Fibroblast of skin of left quadriceps (primary cell): ENCODE measurements around the gene HPCAL1.
"Not testable (repeated sequence)": the region's sequence is repeated elsewhere in the genome, so short reads cannot be mapped to it uniquely, and the experiment has no call there.

Experiments
- DNase-seq, 2 experiments: peaks; one replicate each; pipeline ENCODE4 v3.0.0-alpha.2; 2013; ENCODE audit warnings: low read depth in 2 of 2

The HPCAL1 gene

DNA sequence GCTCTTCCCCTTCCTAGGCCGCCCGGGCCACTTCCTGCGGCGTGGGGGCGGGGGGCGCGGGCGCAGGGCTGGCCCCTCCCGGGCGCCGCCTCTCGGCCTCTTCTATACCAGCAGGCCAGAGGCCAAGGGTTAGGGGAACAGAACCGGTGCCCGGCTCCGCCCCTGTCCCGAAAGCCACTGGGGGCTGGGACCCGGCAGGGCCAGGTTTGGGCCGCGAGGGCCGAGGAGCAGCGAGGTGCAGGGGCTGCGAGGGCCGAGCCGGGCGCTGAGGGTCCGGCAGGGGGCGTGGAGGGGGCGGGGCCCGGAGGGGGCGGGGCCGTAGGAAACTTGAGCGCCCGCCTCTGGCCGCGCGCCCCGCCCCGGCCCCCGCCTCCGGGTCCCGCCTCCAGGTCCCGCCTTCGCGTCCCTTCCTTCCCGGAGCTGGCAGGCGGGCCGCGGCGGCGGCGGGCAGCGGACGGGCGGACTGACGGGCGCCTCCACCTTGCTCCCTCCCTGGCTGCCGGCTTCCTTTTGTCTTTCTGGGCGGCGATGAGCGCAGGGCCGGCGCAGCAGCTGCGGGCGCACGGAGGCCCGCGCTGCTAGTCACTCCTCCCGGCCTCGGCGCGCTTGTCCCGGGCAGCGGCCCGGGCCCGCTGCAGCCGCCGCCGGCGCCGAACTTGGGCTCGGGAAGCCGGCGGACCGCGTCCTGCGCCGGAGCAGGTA lies at the start of gene HPCAL1:
Gene HPCAL1 (plus strand): TSS at position 426 of the 702 bp plus-strand sequence. CDS start 116,854 bp downstream, outside the sequence.
- DNase-seq = peak; percentile 56 to 59

DNA sequence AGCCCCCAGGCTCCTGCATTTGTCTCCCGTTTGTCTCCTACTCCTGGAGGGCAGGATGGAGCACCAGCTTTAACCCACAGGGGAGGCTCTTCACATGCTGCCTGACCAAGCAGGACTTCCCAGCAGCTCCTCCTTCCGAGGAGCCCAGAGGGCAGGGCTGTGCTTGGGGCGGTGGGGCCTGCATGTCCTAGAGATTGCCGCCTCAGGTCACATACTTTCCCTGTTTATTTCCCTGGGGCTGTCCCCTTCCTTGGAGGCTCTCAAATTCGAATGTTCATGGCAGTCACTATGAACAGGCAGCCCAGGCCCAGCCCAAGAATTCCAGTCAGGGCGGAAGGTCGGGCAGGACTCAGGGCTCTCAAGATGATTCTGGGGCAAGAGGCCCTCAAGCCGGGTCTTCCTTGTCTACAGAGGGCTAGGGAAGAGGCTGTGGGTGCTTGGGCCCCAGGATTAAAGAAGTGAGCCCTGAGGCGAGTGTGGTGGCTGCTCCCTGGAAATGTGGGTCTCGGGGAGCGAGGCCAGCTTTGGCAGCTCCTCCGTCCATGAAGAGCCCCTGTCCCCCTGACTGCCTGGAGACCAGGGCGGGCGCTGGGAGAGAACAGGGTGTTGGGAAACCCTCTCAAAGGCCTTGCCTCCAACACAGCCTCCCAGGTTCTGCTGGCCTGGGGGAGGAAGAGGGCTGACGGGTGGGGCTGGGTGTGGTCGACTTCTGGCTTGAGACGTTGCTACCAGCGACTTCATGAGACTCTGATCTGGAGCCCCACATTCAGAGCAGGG lies 48.9 kb upstream of the HPCAL1 start:
- DNase-seq = no peak

DNA sequence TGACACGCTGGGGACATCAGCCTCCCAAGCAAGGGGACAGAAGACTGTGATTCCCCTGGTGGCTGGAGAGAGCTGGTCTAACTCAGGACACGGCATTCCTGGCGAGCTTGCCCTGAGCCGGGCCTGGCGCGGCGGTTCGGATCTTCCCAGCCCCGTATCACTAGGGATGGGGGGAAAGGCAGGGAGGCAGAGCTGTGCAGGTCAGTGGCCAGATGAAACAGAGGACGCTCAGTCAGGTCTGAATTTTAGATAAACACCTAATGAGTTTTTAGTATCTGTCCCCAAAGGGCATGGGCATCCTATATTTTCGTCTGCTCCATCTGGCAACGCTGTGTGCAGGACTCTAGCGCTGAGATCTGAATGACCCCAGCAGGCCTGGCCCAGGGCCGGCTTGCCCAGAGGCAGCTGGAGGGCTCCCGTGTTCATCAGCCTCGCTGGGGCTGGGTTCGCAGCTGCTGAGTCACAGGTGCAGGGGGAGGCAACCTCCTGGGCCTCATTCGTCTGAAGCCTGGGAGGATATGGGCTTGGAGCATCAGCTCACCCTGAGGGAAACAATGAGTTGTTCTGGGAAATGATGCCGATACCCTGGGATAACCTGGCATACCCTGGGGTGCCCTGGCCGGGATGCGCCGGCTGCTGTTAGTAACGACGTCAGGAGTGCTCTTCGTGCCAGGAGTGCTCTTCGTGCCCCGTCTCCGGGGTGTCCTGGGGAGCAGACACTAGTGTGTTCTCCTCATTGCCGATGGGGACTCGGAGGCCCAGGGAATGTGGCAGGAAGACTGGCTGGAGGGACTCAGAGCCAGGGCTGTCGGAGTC lies 48.1 kb upstream of the HPCAL1 start:
- no peak for DNase-seq

DNA sequence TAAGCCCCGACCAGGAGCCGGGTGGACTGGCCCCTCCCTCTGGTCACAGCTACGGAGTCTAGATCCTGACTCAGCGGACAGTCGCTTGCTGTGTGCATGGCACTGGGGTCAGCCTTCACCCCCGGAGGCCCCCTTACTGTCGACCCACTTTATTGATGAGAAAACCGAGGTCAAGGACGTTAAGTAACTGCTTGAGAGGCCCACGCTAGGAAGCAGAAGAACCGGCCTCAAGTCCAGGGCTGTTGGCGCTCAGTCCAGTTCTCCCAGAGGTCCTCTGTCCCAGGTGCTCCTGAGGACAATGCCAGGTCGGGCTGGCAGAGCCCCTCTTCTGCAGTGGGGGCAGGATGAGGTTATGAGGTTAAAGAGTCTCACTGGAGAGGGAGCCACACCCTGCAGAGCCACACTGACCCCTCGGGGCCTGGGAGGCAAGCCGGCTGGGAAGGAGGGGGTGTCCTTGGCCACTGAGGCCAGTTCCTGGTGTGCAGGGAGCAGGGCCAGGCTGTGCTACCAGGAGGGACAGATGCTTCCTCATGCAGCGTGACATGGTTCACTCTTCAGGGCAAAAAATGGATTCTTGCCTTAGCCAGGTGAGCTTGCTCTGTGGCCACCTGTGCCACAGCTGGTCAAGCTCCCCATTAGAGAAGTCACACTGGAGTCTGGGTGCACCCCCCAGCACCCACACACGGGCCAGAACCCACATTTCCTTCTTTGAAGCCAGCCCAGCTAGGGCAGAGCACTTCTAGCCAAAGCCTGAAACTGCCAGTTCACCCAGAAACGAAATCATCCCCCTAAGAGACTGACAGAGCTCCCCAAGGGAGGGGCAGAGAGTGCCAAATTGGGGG lies 47.3 kb upstream of the HPCAL1 start:
- DNase-seq = no peak

DNA sequence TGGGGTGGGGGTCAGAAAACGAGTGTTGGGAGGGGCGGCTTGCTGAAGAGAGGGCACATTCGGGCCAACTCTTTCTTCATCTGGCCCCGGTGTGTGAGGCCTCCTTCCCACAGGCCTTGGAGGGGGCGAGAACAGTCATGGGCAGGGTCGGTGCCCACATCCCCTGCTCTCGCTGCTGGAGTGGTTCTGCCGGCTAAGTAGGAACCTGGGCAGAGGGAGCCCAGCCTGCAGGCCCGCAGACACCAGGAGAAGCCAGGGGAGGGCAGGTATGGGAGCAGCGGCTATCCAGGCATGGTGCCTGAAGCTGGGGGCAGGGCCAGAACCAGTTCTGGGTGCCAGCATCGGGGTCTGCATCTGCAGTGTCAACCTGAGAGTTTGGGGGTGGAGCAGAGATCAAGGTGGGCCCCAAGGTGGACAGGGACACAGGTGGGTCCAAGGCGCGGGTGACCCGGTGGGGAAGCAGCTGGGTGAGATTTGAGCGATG lies 46.6 kb upstream of the HPCAL1 start:
- no peak for DNase-seq

DNA sequence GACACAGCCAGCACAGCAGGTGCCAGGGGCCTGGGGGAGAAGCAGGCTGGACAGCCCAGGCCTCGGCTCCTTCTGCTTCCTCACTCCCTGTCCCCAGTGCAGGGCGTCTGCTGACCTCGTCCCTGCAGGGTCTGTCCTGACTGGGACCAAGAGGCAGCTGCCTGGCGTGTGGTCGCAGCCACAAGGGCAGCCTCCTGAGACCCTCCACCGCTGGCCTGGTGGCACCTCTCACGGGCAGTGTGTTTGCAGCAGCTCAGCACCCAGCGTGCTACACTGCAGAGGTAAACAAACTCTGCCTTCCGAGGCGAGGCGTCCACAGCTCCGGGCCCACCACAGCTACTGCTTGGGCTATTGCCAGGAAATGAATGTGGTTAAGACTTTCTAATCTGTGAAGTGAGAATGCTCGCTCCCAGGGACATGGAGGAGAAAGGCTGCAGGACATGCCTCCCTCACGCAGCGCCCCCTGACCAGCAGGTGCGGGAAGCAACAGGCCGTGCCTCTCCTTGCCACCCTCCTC lies 46.1 kb upstream of the HPCAL1 start:
- DNase-seq = no peak

DNA sequence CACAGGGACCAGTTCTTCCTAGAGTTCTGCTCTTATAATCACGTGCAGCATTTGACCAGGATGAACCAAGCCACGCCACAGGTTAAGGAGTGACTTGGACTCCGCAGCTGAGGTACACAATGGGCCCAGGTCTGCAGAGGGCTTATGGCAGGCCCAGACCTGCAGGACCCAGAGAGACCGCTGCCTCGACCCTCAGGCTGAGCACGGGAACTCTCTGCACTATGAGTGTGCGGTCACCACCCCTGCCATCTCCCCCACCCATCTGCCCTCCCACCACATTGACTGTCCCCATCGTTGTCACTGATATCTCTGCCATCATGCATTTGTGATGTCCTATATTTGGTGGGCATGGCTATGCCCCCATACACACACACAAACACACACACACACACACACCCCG lies 45.7 kb upstream of the HPCAL1 start:
- DNase-seq = no peak

DNA sequence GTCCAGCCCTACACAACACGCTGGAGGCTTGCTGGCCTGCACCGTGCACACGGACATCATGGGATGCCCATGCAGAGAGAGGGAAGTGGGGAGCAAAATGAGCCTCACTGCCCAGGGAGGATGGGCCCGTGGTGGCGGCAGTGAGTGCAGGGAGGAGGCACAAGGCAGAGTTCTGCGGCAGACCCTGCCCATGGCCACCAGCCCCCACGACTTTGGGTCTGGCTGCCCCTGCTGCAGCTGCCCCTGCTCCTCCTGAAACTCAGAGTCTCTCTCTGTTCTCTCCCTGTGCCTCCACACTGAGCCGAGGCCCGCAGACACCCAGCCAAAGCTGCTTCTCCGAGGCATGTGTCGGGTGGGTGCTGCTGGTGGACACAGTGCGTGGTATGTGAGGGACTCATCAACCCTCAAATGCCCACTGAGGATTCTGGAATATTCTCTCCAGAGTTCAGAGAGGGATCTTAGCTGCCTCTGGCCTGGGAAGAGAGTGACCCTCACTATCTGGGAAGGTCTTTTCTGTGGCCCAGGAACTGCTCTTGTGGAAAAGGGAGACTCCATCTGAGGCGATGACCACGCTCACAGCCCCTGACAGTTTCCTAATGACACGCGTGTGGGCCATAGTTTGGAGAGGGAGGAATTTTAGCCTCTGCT lies 45.1 kb upstream of the HPCAL1 start:
- DNase-seq = no peak

DNA sequence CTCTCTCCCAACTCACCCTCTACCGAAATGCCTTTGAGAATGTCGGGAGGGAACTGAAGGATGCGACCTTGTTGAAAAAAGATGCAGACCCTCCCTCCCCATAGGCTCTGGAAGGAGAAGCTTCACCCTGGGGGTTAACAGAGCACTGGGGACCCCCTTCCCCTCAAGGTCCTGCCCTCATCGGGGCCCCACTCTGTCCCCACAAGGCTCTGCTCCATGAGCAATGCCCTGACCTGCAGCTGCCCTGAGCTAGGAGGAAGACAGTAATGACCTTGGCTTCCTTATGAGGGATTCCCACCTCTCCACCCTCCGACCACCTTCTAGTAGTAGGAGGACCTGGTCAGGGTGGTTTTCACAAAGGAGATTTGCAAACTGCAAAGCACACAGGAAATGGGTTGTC lies 44.4 kb upstream of the HPCAL1 start:
- DNase-seq = no peak

DNA sequence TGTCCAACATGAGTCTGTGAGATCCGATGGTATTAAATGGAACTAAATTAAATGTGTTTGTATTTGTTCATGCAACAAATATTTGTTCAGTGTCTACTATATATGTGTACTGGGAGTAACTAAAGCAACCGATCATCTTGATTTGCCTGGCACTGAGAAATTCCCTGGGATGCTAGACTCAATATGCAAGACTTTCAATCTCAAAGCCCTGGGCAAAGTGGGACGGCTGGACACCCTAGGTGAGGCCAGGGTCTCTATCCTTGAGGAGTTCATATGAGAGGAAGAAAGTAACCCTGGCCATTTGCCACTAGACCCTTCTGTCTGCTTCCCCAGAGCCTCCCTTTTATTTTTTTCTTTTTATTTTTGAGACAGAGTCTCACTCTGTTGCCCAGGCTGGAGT lies 44.0 kb upstream of the HPCAL1 start:
- no peak for DNase-seq

DNA sequence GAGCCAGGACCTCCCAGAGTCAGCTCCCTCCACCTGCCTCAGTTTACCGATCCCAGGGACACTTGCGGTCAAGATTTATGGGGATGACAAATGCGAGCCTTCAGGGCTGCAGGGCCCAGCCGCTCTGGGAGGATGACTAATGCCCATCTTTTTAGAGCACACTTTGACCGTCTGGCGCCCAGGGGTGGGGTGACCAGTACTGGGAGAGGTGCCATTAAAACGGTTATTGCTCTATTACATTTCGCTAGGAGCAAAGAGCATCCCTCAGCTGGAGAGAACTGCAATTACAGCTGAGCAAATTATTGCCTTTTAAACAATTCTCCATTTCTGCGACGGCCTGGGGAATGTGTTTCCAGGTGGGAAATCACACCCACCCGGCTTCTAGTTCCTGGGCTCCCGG lies 42.6 kb upstream of the HPCAL1 start:
- no peak for DNase-seq

DNA sequence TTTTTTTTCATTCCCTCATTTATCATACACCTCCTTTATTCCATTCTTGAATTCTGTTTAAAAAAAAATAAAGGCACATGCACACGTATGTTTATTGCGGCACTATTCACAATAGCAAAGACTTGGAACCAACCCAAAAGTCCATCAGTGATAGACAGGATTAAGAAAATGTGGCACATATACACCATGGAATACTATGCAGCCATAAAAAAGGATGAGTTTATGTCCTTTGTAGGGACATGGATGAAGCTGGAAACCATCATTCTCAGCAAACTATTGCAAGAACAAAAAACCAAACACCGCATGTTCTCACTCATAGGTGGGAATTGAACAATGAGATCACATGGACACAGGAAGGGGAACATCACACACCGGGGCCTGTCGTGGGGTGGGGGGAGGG lies 39.2 kb upstream of the HPCAL1 start:
- DNase-seq = not testable (repeated sequence)

DNA sequence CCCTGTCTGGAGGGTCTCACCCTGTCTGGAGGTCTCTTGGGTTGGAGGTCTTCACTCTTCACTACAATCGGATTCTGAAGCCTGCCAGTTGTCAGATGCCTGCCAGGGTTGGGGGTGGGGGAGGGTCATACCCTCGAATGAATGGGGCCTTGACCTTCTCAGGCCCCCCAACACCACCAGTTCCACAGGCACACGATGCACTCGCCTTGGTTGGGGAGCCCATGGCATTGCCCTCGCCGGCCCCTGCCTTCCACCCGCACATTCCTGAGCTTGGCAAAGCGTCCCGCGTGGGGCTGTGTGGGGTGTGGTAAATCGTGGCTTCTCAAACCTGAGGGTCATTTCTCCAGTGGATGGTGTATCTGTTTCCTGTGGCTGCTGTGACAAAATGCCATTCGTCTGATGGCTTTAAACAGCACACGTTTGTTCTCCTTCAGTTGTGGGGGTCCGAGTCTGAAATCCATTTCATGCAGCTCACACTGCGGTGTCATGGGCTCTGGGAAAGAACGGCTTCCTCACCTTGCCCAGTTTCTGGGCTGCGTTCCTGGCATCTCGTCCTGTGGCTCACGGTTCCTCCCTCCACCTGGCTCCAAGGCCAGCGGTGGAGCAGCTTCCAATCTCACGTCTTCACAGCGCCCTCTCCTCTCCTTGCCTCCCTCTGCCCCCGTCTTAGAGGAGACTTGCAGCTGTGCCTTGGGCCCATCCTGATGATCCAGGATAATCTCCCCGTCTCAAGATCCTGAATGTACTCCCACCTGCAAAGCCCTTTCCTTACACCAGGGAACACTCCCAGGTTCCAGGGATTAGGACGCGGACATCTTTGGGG lies 38.0 kb upstream of the HPCAL1 start:
- no peak for DNase-seq

DNA sequence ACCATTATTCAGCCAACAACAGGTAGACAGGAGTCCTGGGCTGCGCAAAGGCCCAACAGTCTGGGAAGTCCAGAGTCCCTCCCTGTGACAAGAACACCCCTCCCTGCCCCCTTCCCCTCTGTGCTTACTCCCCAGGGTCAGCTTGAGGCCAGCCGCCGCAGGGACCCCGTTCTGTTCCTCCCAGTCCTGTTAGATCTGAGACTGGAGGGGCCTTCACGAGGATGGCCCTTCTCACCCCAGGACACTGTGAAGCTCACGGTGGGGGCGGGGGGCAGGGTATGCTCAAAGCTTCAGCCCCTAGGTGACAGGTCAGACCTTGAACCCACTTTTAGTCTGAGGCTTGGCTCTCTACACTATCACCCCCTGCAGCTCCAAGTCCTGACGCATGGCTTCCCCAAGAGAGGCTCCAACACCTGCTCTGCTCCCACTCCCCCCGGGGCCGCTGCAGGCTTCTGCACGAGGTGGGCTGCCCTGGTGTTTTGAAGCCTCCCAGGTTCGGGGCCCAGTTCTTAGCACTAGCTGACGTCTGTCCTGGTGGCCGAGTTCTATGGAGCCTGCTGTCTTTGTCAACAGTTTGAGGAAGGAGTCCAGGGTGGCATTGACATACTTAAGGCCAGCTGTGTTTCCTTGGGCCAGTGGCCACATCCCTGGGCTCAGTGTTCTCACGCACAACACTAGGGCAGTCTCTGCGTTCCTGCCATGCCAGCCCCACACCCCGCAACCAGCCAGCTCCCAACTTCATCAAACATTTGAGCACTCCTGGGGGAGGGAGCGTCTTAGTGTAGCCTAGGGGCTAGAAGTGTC lies 37.2 kb upstream of the HPCAL1 start:
- no peak for DNase-seq

DNA sequence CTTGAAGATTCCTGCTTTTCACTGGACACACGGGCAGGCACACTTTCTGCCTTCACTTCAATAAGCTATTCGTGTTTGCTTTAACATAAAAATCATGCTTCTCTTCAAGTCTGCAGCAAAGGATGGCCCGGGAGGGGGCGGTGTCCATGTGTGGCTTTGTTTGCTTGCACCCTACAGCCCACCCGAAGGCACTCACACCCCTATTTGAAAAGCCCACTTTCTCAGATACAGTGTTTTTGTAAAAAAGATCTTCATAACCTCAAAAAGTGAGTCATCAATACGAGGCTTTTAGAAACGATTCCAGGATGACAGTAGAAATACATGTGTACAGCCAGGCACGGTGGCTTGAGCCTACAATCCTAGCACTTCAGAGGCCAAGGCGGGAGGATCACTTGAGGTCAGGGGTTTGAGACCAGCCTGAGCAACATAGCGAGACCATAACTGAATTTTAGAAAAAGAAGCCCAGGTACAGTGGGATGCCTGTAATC lies 36.5 kb upstream of the HPCAL1 start:
- DNase-seq = no peak

DNA sequence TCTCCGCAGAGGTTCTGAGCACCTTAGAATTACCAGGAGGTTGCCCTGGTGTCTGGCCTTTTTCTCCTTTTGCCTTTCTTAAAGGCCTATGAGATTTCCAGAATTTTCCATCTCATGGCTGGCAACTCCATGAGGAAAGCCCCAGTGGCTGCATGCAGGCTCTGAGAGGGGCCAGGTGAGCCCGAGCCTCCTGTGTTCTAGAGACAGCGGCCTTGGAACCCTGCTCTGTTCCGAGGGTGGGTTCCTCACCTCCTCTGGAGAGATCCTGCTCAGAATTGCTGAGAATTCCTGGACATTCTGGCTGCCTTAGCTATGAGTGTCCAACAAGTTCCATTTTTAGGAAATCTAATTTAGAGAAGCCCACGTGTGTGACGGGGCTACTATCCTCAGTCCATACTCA lies 35.7 kb upstream of the HPCAL1 start:
- no peak for DNase-seq

DNA sequence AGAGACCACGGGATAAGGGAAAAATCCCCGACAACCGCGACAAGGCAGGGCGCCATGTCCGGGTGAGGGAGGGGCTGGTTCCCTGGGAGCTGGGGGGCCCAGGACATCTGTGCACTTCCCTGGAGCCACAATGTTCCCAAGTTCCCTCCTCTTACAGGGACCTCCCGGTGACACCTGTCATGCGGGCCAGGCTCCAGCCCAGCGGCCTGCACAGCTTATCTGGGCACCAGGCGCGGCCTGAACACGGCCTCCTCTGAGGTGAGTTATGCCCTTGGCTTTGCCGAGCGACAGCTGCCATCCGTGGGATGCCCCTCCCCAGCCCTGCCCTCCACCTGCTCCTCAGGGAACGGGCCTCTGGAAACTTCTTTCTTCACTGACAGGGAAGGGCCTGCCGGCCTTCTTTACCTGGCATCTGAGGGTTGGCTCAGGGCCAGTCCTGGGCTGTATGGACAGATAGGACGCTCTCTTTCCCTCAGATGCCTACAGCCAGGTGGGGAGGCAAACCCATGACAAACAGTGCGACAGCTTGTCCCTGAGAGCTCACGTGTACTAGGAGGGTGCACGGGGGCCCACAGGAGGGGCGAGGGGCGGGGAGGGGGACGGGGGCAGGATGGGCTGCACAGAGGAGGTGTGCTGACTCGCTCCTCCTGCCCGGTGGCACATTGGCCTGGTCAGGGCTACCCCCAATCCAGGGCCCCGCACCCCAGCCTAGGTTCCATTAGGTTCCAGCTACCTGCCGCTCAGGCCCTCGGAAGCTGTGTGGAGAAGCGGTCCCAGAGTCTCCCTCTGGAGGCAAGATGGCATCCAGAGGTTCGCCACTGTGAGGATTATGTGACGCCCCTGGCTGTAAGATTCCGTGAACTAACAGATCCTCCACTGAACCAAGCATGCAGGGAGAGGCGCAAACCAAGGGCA lies 34.9 kb upstream of the HPCAL1 start:
- DNase-seq = no peak

DNA sequence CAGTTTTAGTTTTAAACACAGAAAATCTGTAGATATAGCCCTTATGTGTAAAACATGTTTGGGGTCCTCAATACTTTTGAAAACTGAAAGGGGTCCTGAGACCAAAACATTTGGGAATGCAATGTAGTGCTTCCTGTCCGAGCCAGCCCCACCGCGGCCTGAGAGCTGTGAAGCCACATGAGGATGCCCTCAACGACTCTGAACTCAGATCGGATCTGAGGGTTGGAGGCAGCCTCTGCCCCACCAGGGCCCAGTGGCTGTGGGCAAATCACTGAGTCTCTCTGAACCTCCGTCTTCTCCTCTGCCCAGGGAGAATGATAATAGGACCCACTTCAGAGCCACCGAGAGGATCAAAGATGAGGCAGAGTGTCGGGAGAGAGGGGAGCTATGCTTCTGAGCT lies 33.4 kb upstream of the HPCAL1 start:
- no peak for DNase-seq
